Hepatocyte (in vitro differentiated cells): ENCODE data around the gene NUDT7. TPM values are rescaled to one million over a fixed set of nuclear protein-coding genes. Genes with fewer than 3 reads are reported as not detected.

ENCODE experiments used
- DNase-seq: peaks from one replicate; pipeline ENCODE4 v3.0.0-alpha.2; 2016; ENCODE audit warnings: low spot score
- H2AFZ ChIP-seq: fragments of 200-600 bp; sonication (generic); 2 replicates; pipeline ENCODE4 v1.6.0; 2016; ENCODE audit warnings: antibody characterized with exemption, mild to moderate bottlenecking
- H3K27ac ChIP-seq: fragments of 200-600 bp; sonication (generic); 2 replicates; pipeline ENCODE4 v1.5.1; 2016; ENCODE audit warnings: mild to moderate bottlenecking
- H3K27me3 ChIP-seq: fragments of 200-600 bp; sonication (generic); 2 replicates; pipeline ENCODE4 v1.6.1; 2016
- H3K36me3 ChIP-seq: fragments of 200-600 bp; sonication (generic); replicated peaks from 2 replicates; pipeline ENCODE4 v1.5.1; 2016; ENCODE audit warnings: low read depth; ENCODE audit not compliant: insufficient read depth
- H3K4me1 ChIP-seq: fragments of 200-600 bp; sonication (generic); 2 replicates; pipeline ENCODE4 v1.5.1; 2016; ENCODE audit warnings: mild to moderate bottlenecking, moderate library complexity; ENCODE audit not compliant: insufficient read depth
- H3K4me2 ChIP-seq: fragments of 200-600 bp; sonication (generic); 2 replicates; pipeline ENCODE4 v1.6.0; 2016
- H3K4me3 ChIP-seq: fragments of 200-600 bp; sonication (generic); 2 replicates; pipeline ENCODE4 v1.5.1; 2016; ENCODE audit warnings: mild to moderate bottlenecking
- H3K79me2 ChIP-seq: fragments of 200-600 bp; sonication (generic); 2 replicates; pipeline ENCODE4 v1.6.0; 2017; ENCODE audit warnings: mild to moderate bottlenecking
- H3K9me2 ChIP-seq: fragments of 200-600 bp; sonication (generic); replicated peaks from 2 replicates; pipeline ENCODE4 v1.6.0; 2017; ENCODE audit warnings: mild to moderate bottlenecking; ENCODE audit not compliant: insufficient read depth
- H3K9me3 ChIP-seq: fragments of 200-600 bp; sonication (generic); 2 replicates; pipeline ENCODE4 v1.5.1; 2016; ENCODE audit warnings: low read depth, mild to moderate bottlenecking
- H4K20me1 ChIP-seq: fragments of 200-600 bp; sonication (generic); 2 replicates; pipeline ENCODE4 v1.6.0; 2016; ENCODE audit warnings: mild to moderate bottlenecking; ENCODE audit not compliant: insufficient read depth, poor library complexity, severe bottlenecking
- EZH2 ChIP-seq: fragments of 200-600 bp; sonication (generic); IDR thresholded peaks from 2 replicates; pipeline ENCODE4 v1.6.1; 2016; ENCODE audit warnings: antibody characterized with exemption, mild to moderate bottlenecking, borderline replicate concordance
- EZH2phosphoT487 ChIP-seq: fragments of 200-600 bp; sonication (generic); IDR thresholded peaks from one replicate; pipeline ENCODE4 v1.6.1; 2018; ENCODE audit warnings: antibody characterized with exemption, mild to moderate bottlenecking, low read depth, moderate library complexity; ENCODE audit not compliant: unreplicated experiment, severe bottlenecking
- WGBS: methylation state at CpG from one replicate; pipeline ENCODE4 v1.1.6; 2016; ENCODE audit warnings: low lambda C conversion rate; ENCODE audit errors: missing lambda C conversion rate; 5-methylcytosine and 5-hydroxymethylcytosine counted together
- polyA plus RNA-seq: library from polyadenylated mRNA; unstranded; fragments of >200 nt; fragmentation: Nextera tagmentation; extraction: Ambion mirVana; gene quantifications from 2 replicates; pipeline ENCODE4 v1.2.1, GENCODE V29; 2016
- total RNA-seq: library from RNA; depleted of rRNA; stranded (reverse); fragments of >200 nt; gene quantifications from 2 replicates; pipeline ENCODE4 v1.2.3, GENCODE V29; 2014
- TF ChIP-seq, protein P1 (sequence below): fragments of 200-600 bp; sonication (generic); IDR thresholded peaks from 2 replicates; pipeline ENCODE4 v1.5.1; 2016; ENCODE audit warnings: antibody characterized with exemption, mild to moderate bottlenecking; ENCODE audit not compliant: poor library complexity

Gene NUDT7
- total and polyA plus RNA-seq, 2 experiments from 2014 or later: 10.3 to 16.7 TPM

- no peak overlapping the region for H2AFZ ChIP-seq
- peaks cover 12% of the 10 kb centered on the region for H3K4me1 ChIP-seq
- H3K27me3 ChIP-seq: peaks cover 63% of the 10 kb centered on the region
- H3K79me2 ChIP-seq: no peaks in the 10 kb centered on the region
- no peaks in the 10 kb centered on the region for H3K9me3 ChIP-seq
- WGBS: 14% methylated on average over 10 of the region's 11 CpGs
- no peak overlapping the region for H3K27ac ChIP-seq
- TF ChIP-seq EZH2 (no peak), EZH2phosphoT487 (no peak)
- TF ChIP-seq, protein P1, sequence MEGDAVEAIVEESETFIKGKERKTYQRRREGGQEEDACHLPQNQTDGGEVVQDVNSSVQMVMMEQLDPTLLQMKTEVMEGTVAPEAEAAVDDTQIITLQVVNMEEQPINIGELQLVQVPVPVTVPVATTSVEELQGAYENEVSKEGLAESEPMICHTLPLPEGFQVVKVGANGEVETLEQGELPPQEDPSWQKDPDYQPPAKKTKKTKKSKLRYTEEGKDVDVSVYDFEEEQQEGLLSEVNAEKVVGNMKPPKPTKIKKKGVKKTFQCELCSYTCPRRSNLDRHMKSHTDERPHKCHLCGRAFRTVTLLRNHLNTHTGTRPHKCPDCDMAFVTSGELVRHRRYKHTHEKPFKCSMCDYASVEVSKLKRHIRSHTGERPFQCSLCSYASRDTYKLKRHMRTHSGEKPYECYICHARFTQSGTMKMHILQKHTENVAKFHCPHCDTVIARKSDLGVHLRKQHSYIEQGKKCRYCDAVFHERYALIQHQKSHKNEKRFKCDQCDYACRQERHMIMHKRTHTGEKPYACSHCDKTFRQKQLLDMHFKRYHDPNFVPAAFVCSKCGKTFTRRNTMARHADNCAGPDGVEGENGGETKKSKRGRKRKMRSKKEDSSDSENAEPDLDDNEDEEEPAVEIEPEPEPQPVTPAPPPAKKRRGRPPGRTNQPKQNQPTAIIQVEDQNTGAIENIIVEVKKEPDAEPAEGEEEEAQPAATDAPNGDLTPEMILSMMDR: no peak
- H4K20me1 ChIP-seq: no peaks in the 10 kb centered on the region
- H3K4me3 ChIP-seq: no peak overlapping the region
- no peaks in the 10 kb centered on the region for H3K9me2 ChIP-seq
- H3K4me2 ChIP-seq: peak overlapping the region; percentile 99
- H3K36me3 ChIP-seq: no peaks in the 10 kb centered on the region
- DNase-seq: no peak
Measured at GRCh38 chr16:77790009-77790372, 67.7 kb downstream of the NUDT7 start.

GRCh38 chr16:77790912-77791311, 68.6 kb downstream of the NUDT7 start:
- Histone ChIP-seq H3K4me1 (peaks cover 12% of the 10 kb centered on the region), H3K4me3 (no peak overlapping the region), H3K9me3 (no peaks in the 10 kb centered on the region), H3K27me3 (peaks cover 63% of the 10 kb centered on the region), H4K20me1 (no peaks in the 10 kb centered on the region), H3K4me2 (no peak overlapping the region), H3K79me2 (no peaks in the 10 kb centered on the region), H3K27ac (no peak overlapping the region), H3K9me2 (no peaks in the 10 kb centered on the region), H2AFZ (no peak overlapping the region), H3K36me3 (no peaks in the 10 kb centered on the region)
- TF ChIP-seq EZH2 (peak; percentile 2), EZH2phosphoT487 (no peak)
- WGBS: 52% methylated on average over 3 of the region's 3 CpGs
- no peak for DNase-seq

Other genes starting within 250 kb of the NUDT7 start
- 3.1 and 5.2 TPM in 2 replicates for gene VAT1L, start 66.0 kb downstream of the NUDT7 start, total RNA-seq
- 5.9 and 7.2 TPM in 2 replicates for gene VAT1L, start 66.0 kb downstream of the NUDT7 start, polyA plus RNA-seq